ENCODE measurements around the gene MBD3L1.

- TF ChIP-seq CTCF (IDR thresholded peaks at IDR 0.05; ENCODE audit: insufficient read depth, low read length) (no peak), REST (IDR thresholded peaks at IDR 0.05; ENCODE audit: insufficient replicate concordance, low read depth) (no peak)
Observed at GRCh38 chr19:8858260-8858659, 26.1 kb downstream of the MBD3L1 start.

Measured in HL-60 (cell line).